SK-N-SH treated with all-trans-retinoic acid at 6 μM for 48 hours (cell line): ENCODE measurements around the gene AP2A2.

Experiments
- ARNTL ChIP-seq: fragments of 450-650 bp; formaldehyde crosslinking; IDR thresholded peaks from 2 replicates; pipeline ENCODE4 v1.5.0; 2020; ENCODE audit warnings: low read depth, mild to moderate bottlenecking, moderate library complexity, borderline replicate concordance
- CREB5 ChIP-seq: fragments of 250-450 bp; sonication (Bioruptor Pico); IDR thresholded peaks from 2 replicates; pipeline ENCODE4 v1.5.1; 2020; ENCODE audit warnings: low read depth, mild to moderate bottlenecking, moderate library complexity
- ESRRG ChIP-seq: fragments of 250-450 bp; sonication (Bioruptor Pico); IDR thresholded peaks from 2 replicates; pipeline ENCODE4 v1.6.1; 2021; ENCODE audit warnings: mild to moderate bottlenecking
- ISL1 ChIP-seq: fragments of 250-450 bp; sonication (Bioruptor Pico); IDR thresholded peaks from 2 replicates; pipeline ENCODE4 v2.1.2; 2022; ENCODE audit warnings: mild to moderate bottlenecking, moderate library complexity
- OSR1 ChIP-seq: fragments of 250-450 bp; sonication (Bioruptor Pico); IDR thresholded peaks from 2 replicates; pipeline ENCODE4 v1.8.0; 2022; ENCODE audit warnings: moderate library complexity, mild to moderate bottlenecking, inconsistent platforms
- PATZ1 ChIP-seq: fragments of 250-450 bp; sonication (Bioruptor Pico); IDR thresholded peaks from 2 replicates; pipeline ENCODE4 v1.8.0; 2020; ENCODE audit warnings: mild to moderate bottlenecking, moderate library complexity, borderline replicate concordance
- RARB ChIP-seq: fragments of 250-450 bp; sonication (Bioruptor Pico); IDR thresholded peaks from 2 replicates; pipeline ENCODE4 v1.8.0; 2021; ENCODE audit warnings: mild to moderate bottlenecking, moderate library complexity
- SNAI2 ChIP-seq: fragments of 250-450 bp; sonication (Bioruptor Pico); IDR thresholded peaks from 2 replicates; pipeline ENCODE4 v1.5.0; 2020; ENCODE audit warnings: mild to moderate bottlenecking, moderate library complexity
- TSHZ2 ChIP-seq: fragments of 250-450 bp; sonication (Bioruptor Pico); IDR thresholded peaks from 2 replicates; pipeline ENCODE4 v1.5.0; 2020; ENCODE audit warnings: mild to moderate bottlenecking, moderate library complexity
- ZFP3 ChIP-seq: fragments of 250-450 bp; sonication (Bioruptor Pico); IDR thresholded peaks from 2 replicates; pipeline ENCODE4 v1.5.0; 2020; ENCODE audit warnings: mild to moderate bottlenecking, moderate library complexity
- ZFP30 ChIP-seq: fragments of 450-650 bp; formaldehyde crosslinking; IDR thresholded peaks from 2 replicates; pipeline ENCODE4 v1.5.0; 2022; ENCODE audit warnings: mild to moderate bottlenecking, moderate library complexity
- ZNF565 ChIP-seq: fragments of 450-650 bp; formaldehyde crosslinking; conservative IDR thresholded peaks from 2 replicates; pipeline ENCODE4 v1.5.0; 2020; ENCODE audit warnings: low read depth, mild to moderate bottlenecking, moderate library complexity
- ZNF70 ChIP-seq: fragments of 450-650 bp; formaldehyde crosslinking; IDR thresholded peaks from 2 replicates; pipeline ENCODE4 v1.5.0; 2020; ENCODE audit warnings: mild to moderate bottlenecking, moderate library complexity

- TF ChIP-seq TSHZ2 (no peak), SNAI2 (CRISPR knock-in tag) (no peak), PATZ1 (CRISPR knock-in tag) (no peak), ZFP3 (CRISPR knock-in tag) (no peak), RARB (CRISPR knock-in tag) (no peak), ZNF70 (no peak), ISL1 (CRISPR knock-in tag) (no peak), ZFP30 (CRISPR knock-in tag) (no peak), CREB5 (CRISPR knock-in tag) (no peak), ARNTL (no peak), ESRRG (CRISPR knock-in tag) (no peak), ZNF565 (CRISPR knock-in tag) (no peak), OSR1 (CRISPR knock-in tag) (no peak)
Observed at GRCh38 chr11:1022908-1023810, 97.5 kb downstream of the AP2A2 start.
